GM18873 (cell line): ENCODE data around the gene FAM240A.

ENCODE experiments used
- ATAC-seq: cut with Tn5 transposase; IDR thresholded peaks from one replicate; pipeline ENCODE4 v1.9.1; 2021; ENCODE audit warnings: mild to moderate bottlenecking, moderate library complexity, moderate number of reproducible peaks; ENCODE audit not compliant: unreplicated experiment, low FRiP score

FAM240A gene

GRCh38 chr3:46660003-46660402, 47.7 kb downstream of the FAM240A start:
- no peak for ATAC-seq

- ATAC-seq: no peak
These were observed 48.5 kb downstream of the FAM240A start for GRCh38 chr3:46660543-46661523.

- no peak for ATAC-seq
These were observed 49.7 kb downstream of the FAM240A start for GRCh38 chr3:46661776-46662766.

- ATAC-seq: no peak
These were observed 50.6 kb downstream of the FAM240A start for GRCh38 chr3:46662771-46663551.

GRCh38 chr3:46663591-46664135, 51.3 kb downstream of the FAM240A start:
- no peak for ATAC-seq

GRCh38 chr3:46664188-46664970, 52.1 kb downstream of the FAM240A start:
- ATAC-seq: no peak

- no peak for ATAC-seq
These were observed 52.8 kb downstream of the FAM240A start for GRCh38 chr3:46664971-46665762.

GRCh38 chr3:46665763-46666452, 53.6 kb downstream of the FAM240A start:
- ATAC-seq: no peak

- no peak for ATAC-seq
These were observed 54.1 kb downstream of the FAM240A start for GRCh38 chr3:46666453-46666845.

- ATAC-seq: no peak
These were observed 54.8 kb downstream of the FAM240A start for GRCh38 chr3:46667061-46667621.

- ATAC-seq: no peak
These were observed 55.3 kb downstream of the FAM240A start for GRCh38 chr3:46667657-46668056.

- ATAC-seq: no peak
These were observed 55.8 kb downstream of the FAM240A start for GRCh38 chr3:46668116-46668515.

GRCh38 chr3:46668591-46668990, 56.3 kb downstream of the FAM240A start:
- ATAC-seq: no peak

- ATAC-seq: no peak
These were observed 57.1 kb downstream of the FAM240A start for GRCh38 chr3:46669191-46669999.

- ATAC-seq: no peak
These were observed 57.9 kb downstream of the FAM240A start for GRCh38 chr3:46670000-46670890.
